ENCODE data around the gene QSER1.

- TF ChIP-seq CTCF (conservative IDR thresholded peaks at IDR 0.05 in 1 of 2, IDR thresholded peaks at IDR 0.05 in 1 of 2; ENCODE audit: low read depth in 1 of 2, low read length in 2 of 2) (no peak), EZH2 (IDR thresholded peaks at IDR 0.05; ENCODE audit: low read length, missing control alignments) (no peak)
Measured at GRCh38 chr11:33021501-33021900, 128.9 kb downstream of the QSER1 start.
